Measurements from ENCODE around the gene PLXNB2.

PLXNB2 gene

DNA sequence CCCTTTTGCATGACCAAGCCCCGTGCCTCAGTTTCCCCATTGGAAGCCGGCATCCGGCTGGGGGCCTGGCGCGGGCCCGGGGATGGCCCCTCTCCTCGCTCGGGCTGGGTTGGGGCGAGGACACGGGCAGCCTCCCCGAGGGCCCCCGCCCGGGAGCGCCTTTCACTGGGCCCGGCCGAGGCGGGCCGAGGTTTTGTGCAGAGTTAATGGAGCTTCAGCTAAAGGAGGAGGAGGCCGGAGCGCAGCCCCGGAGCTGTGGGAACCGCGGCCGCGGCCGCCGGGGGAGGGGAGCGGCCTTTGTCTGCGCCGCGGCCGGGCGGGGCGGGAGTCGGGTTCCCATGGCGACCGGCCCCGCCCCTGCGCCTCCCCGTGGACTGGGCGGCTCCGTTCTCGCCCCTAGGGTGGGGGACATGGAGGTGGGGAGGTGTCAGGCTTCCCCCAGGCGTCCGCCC, 35.9 kb downstream of the PLXNB2 start:
- peaks cover 28% of the 10 kb centered on the region for H3K27me3 ChIP-seq (ENCODE audit: control insufficient read depth, insufficient read depth, low read length)
- H3K36me3 ChIP-seq (ENCODE audit: control insufficient read depth, insufficient read depth, low read length), result peaks cover 8% of the 10 kb centered on the region
- H3K9me3 ChIP-seq (ENCODE audit: control insufficient read depth, low read length), result no peaks in the 10 kb centered on the region
- H3K4me1 ChIP-seq (ENCODE audit: control insufficient read depth, insufficient read depth, low read length), result peaks cover 47% of the 10 kb centered on the region
- H3K9ac ChIP-seq (ENCODE audit: low read length), result no peak overlapping the region
- no peak overlapping the region for H3K4me3 ChIP-seq (ENCODE audit: low read length)

DNA sequence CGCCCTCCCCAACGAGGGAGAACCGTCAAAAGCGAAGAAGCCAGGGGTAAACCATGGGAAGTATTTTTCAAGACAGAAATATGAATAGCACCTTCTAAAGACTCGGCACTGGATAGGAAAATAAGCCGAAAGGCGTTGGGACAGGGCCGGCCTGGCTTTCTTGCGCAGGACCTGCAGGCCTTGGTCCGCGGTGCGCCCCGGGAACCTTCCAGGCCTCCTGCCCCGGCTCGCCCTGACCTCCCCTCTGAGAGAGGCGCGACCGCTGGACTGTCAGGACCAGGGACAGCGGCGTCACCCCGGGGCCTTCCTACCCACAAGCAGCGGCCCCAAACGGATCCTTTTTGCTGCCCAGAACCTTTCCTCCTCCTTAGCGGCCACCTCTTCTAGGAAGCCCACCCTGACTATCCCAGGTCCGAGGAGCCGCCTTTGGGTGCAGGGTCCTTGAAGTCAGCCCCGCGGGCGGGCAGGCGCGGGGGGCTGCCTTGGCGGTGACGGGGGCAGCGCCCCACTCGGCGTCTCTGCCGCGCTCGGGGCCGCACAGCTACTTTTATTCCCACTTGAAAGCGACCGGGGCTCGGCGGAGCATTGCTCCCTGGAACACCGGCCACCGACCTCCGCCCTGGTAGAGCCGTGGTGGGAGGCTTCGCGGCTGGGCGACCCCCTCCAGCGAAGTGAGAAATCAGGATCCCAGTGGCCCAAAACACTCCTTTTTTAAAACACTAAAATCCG, 36.6 kb downstream of the PLXNB2 start:
- peaks cover 34% of the 10 kb centered on the region for H3K27me3 ChIP-seq (ENCODE audit: control insufficient read depth, insufficient read depth, low read length)
- peak overlapping the region; percentile 39 for H3K9ac ChIP-seq (ENCODE audit: low read length)
- H3K4me3 ChIP-seq (ENCODE audit: low read length), result no peak overlapping the region

DNA sequence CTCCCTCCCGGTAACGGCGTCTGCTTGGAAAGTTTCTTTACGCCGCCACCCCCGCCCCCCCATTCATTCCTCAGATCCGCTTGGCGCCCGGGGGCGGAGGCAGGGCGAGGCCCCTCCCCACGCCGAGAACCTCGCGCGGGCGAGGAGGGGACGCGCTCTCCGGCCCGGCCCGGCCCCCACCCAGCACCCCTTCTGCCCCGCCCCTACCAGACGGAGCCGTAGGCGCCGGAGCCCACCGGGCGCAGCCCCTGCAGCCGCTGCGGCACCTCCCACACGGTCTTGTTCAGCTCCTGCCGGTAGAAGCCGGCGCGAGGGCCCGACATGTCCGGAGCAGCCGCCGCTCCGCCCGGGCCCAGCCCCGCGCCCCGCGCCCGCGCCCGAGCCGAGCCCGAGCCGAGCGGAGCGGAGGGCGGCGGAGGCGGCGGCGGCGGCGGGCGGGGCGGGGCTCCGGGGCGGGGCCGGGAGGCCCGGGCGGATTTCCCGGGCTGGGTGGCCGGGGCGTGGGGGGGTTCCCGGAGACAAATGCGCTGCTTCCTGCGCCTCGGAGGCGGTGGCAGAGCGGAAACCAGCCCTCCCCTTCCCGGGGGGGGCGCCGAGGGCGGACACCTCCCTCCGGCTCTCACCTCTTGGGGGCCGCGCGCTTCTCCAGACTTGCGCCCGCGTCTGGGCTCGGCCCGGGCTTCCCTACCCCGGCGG, 37.3 kb downstream of the PLXNB2 start, which contains the start of gene MAPK11:
TSS of gene MAPK11 (minus strand) at position 411 of the 696 bp plus-strand sequence. CDS start at position 323, 88 bp downstream.
- Histone ChIP-seq H3K4me1 (ENCODE audit: control insufficient read depth, insufficient read depth, low read length) (peaks cover 47% of the 10 kb centered on the region), H3K36me3 (ENCODE audit: control insufficient read depth, insufficient read depth, low read length) (peaks cover 3% of the 10 kb centered on the region), H3K4me3 (ENCODE audit: low read length) (no peak within 1 kb of the TSS), H3K27me3 (ENCODE audit: control insufficient read depth, insufficient read depth, low read length) (peaks cover 34% of the 10 kb centered on the region), H3K9ac (ENCODE audit: low read length) (peak within 1 kb of the TSS; percentile 39), H3K9me3 (ENCODE audit: control insufficient read depth, low read length) (no peaks in the 10 kb centered on the region)

More for the DNA sequence above, 36.6 kb downstream of the PLXNB2 start:
- peaks cover 47% of the 10 kb centered on the region for H3K4me1 ChIP-seq (ENCODE audit: control insufficient read depth, insufficient read depth, low read length)
- no peaks in the 10 kb centered on the region for H3K9me3 ChIP-seq (ENCODE audit: control insufficient read depth, low read length)
- peaks cover 4% of the 10 kb centered on the region for H3K36me3 ChIP-seq (ENCODE audit: control insufficient read depth, insufficient read depth, low read length)

DNA sequence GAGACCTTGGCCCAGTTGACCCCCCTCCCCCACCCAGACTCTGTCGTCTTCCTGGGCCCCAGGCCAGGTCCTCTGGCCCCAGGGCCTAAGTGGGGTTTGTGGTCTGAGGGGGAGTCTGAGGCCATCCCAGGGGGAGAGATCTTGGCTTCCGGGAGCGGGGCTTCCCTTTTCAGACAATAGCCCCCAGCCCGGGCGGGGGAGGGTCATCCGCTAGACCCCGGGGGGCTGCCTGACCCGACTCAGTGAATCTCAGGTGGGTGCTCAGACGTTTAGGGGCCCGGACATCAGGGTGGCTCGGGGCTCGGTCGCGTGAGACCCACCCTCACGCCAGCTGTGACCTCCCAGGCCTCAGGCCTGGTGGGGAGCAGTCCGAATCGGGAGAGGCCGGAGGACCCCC, 37.9 kb downstream of the PLXNB2 start:
- Histone ChIP-seq H3K4me1 (ENCODE audit: control insufficient read depth, insufficient read depth, low read length) (peaks cover 47% of the 10 kb centered on the region), H3K9ac (ENCODE audit: low read length) (peak overlapping the region; percentile 34), H3K9me3 (ENCODE audit: control insufficient read depth, low read length) (no peaks in the 10 kb centered on the region), H3K4me3 (ENCODE audit: low read length) (no peak overlapping the region), H3K36me3 (ENCODE audit: control insufficient read depth, insufficient read depth, low read length) (no peaks in the 10 kb centered on the region), H3K27me3 (ENCODE audit: control insufficient read depth, insufficient read depth, low read length) (peaks cover 36% of the 10 kb centered on the region)

DNA sequence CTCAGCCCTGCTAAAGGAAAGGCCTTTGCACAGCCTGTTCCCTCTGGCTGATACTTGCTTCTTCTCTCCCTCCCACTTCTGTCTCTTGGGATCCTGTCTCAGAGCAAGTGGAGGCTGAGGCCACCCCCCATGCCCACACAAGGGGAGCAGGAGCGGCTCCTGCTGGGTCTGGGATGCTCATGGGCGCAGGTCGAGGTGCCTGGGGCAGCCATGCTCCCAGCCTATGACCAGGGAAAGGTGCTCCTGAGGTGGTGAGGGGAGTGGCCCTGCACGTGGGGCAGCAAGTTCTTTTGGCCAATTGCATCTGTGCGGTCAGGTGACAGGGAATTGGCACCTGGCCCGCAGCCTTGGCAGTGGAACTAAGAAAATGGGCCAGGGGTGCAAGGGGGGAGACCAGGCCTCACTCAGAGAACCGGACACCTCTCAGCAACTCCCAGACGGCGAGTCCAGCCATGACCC, 38.8 kb downstream of the PLXNB2 start:
- Histone ChIP-seq H3K4me1 (ENCODE audit: control insufficient read depth, insufficient read depth, low read length) (peaks cover 42% of the 10 kb centered on the region), H3K36me3 (ENCODE audit: control insufficient read depth, insufficient read depth, low read length) (no peaks in the 10 kb centered on the region), H3K9me3 (ENCODE audit: control insufficient read depth, low read length) (no peaks in the 10 kb centered on the region), H3K27me3 (ENCODE audit: control insufficient read depth, insufficient read depth, low read length) (peaks cover 41% of the 10 kb centered on the region), H3K4me3 (ENCODE audit: low read length) (no peak overlapping the region), H3K9ac (ENCODE audit: low read length) (no peak overlapping the region)

DNA sequence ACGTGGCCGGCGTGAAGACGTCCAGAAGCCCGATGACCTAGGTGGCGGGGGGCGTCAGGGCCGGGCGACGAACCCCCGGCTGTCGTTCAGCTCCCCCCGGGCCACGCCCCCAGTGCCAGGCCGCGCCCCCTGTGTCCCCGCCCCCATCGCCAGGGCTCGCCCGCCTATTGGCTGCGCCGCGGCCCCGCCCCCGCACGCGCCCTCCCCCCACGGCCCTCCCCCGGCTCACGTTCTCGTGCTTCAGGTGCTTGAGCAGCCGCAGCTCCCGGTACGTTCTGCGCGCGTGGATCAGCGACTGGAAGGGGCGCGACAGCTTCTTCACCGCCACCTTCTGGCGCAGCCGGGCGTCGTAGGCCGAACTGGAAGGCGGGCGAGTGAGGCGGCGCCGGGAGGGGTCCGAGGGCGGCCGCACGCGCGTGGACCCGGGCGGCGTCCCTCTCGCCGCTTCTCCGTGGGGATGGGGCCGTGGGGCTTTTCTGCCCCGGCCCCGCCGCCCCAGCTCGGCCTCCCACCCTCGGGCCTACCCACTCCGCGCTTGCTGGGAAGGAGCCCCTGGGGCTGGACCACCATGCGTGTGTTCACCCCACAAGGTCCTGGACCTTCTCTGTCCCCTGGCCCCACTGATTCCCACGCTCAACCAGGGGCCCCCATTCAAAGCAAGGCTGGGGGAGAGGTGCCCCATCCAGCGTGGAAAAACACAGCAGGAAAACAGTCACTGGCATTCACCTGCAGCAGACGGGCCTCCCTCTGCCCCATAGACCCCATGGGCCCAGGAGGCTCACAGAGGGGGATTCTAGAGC, 39.7 kb downstream of the PLXNB2 start:
- H3K36me3 ChIP-seq (ENCODE audit: control insufficient read depth, insufficient read depth, low read length), result no peaks in the 10 kb centered on the region
- H3K4me3 ChIP-seq (ENCODE audit: low read length), result no peak overlapping the region
- H3K4me1 ChIP-seq (ENCODE audit: control insufficient read depth, insufficient read depth, low read length), result peaks cover 46% of the 10 kb centered on the region
- H3K27me3 ChIP-seq (ENCODE audit: control insufficient read depth, insufficient read depth, low read length), result peaks cover 45% of the 10 kb centered on the region
- H3K9ac ChIP-seq (ENCODE audit: low read length), result no peak overlapping the region
- H3K9me3 ChIP-seq (ENCODE audit: control insufficient read depth, low read length), result no peaks in the 10 kb centered on the region

DNA sequence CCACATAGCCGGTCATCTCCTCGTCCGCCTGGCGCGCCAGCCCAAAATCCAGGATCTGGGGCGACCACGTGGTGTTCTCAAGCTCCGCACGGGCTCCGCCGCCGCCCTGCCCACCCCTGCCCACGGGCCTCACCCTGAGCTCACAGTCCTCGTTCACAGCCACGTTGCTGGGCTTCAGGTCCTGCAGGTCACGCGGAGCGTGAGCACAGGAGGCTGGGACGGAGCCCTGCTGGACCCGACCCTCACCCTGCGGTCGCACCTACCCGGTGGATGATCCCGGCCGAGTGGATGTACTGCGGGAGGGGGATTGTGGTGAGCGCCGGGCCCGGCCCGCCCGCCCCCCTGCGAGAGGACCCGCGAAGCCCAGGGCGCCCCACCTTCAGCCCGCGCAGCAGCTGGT, 40.5 kb downstream of the PLXNB2 start:
- Histone ChIP-seq H3K9me3 (ENCODE audit: control insufficient read depth, low read length) (no peaks in the 10 kb centered on the region), H3K36me3 (ENCODE audit: control insufficient read depth, insufficient read depth, low read length) (no peaks in the 10 kb centered on the region), H3K27me3 (ENCODE audit: control insufficient read depth, insufficient read depth, low read length) (peaks cover 52% of the 10 kb centered on the region), H3K4me1 (ENCODE audit: control insufficient read depth, insufficient read depth, low read length) (peaks cover 46% of the 10 kb centered on the region), H3K4me3 (ENCODE audit: low read length) (no peak overlapping the region), H3K9ac (ENCODE audit: low read length) (no peak overlapping the region)

DNA sequence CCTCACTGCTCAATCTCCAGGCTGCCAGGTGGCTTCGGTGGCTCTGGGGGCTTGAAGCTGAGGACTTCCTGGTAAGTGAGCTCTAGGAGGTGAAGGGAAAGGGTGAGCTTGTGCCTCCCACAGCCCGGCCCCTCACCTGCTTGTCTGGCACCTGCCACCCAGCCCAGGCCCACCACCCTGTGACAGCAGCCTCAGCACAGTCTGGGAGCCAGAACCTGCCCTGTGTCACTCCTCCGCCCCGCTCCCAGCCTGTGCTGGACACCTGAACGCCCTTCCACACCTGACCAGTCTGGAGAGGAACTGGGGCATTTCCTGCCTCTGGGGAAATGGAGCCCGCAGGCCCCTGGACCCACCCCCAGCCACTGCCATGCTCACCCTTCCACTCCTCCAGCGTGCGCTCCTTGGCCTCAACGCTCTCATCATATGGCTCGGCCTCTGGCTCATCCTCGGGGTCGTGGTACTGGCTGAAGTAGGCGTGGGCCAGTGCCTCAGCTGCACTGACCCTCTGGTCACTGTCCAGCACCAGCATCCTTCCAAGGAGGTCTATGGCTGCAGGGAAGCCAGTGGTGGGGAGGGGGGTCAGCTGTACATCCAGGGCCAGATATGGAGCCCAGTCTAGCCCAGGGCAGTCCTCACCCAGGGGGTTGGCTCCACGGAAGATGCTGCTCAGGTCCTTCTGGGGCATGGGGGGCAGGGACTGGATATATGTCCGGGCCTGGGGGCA, 42.3 kb downstream of the PLXNB2 start:
- H3K4me1 ChIP-seq (ENCODE audit: control insufficient read depth, insufficient read depth, low read length), result peaks cover 33% of the 10 kb centered on the region
- no peaks in the 10 kb centered on the region for H3K9me3 ChIP-seq (ENCODE audit: control insufficient read depth, low read length)
- H3K4me3 ChIP-seq (ENCODE audit: low read length), result no peak overlapping the region
- no peaks in the 10 kb centered on the region for H3K36me3 ChIP-seq (ENCODE audit: control insufficient read depth, insufficient read depth, low read length)
- no peak overlapping the region for H3K9ac ChIP-seq (ENCODE audit: low read length)
- peaks cover 57% of the 10 kb centered on the region for H3K27me3 ChIP-seq (ENCODE audit: control insufficient read depth, insufficient read depth, low read length)

DNA sequence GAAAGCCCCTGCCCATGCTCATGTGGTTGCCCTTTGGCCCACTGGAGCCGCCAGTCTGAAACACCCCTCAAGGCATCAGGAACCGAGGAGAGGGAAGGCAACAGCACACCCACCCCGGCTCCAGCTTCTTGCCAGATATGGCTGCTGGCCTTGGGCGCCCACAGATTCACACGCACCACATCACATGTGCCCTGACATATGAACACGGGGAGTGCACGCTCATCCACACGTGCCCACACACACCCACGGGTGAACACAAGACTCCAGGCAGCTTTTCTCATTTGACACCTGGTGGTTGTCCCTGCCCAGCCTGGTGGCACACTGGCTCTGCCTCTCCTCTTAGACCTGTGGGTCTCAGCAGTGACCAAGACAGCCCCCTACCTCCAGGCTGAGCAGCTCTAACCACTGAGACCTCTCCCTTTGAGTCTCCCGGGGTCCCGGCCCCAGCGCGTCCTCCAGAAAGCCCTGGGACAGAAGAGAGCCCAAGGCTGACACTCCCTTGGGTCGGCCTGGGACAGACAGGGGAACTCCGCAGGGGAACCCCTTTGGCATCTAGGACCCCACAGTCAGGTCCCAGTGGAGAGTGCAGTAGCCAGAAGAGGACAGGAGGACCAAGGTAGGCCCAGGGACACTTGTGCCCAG, 43.2 kb downstream of the PLXNB2 start:
- H3K4me1 ChIP-seq (ENCODE audit: control insufficient read depth, insufficient read depth, low read length), result peaks cover 26% of the 10 kb centered on the region

DNA sequence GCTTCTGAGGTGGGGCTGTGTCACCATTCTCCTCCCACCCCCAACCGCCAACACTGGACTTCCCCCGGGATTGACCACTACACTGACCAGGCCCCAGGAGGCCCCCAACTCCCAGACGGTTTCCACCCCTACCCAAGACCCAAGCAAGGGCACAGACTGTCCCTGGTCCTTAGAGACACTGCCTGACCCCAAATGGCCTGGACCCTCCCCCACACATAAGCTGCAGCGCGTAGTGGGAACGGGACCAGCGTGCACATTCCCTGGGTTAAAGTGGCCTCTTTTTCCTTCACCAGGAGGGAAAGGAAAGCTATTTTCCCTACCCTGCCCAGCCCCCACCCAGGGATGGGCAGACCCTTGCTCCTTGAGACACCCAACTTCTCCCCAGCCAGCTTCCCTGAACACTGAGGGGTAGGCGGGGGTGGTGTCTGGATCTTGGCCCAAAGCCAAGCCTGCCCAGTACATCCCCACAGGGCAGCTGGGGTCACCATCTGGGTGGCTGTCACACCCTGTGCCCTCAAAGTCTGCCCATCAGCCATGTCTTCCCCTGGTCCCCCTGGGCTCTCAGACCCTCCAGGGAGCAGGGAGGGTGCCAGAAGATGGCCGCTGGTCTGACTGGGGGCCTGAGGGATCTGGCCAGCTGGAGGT, 44.4 kb downstream of the PLXNB2 start:
- Histone ChIP-seq H3K9ac (ENCODE audit: low read length) (no peak overlapping the region), H3K4me1 (ENCODE audit: control insufficient read depth, insufficient read depth, low read length) (peaks cover 15% of the 10 kb centered on the region), H3K4me3 (ENCODE audit: low read length) (no peak overlapping the region), H3K36me3 (ENCODE audit: control insufficient read depth, insufficient read depth, low read length) (no peaks in the 10 kb centered on the region), H3K27me3 (ENCODE audit: control insufficient read depth, insufficient read depth, low read length) (peaks cover 59% of the 10 kb centered on the region), H3K9me3 (ENCODE audit: control insufficient read depth, low read length) (no peaks in the 10 kb centered on the region)

More for the DNA sequence above, 43.2 kb downstream of the PLXNB2 start:
- Histone ChIP-seq H3K27me3 (ENCODE audit: control insufficient read depth, insufficient read depth, low read length) (peaks cover 56% of the 10 kb centered on the region), H3K9ac (ENCODE audit: low read length) (no peak overlapping the region), H3K4me3 (ENCODE audit: low read length) (no peak overlapping the region), H3K9me3 (ENCODE audit: control insufficient read depth, low read length) (no peaks in the 10 kb centered on the region), H3K36me3 (ENCODE audit: control insufficient read depth, insufficient read depth, low read length) (no peaks in the 10 kb centered on the region)

Data from mucosa of stomach (tissue), 1 donor.